ENCODE data around the gene MIS18BP1. TPM values are rescaled to one million over a fixed set of nuclear protein-coding genes. Genes with fewer than 3 reads are reported as not detected.
"Not testable (repeated sequence)": the region's sequence is repeated elsewhere in the genome, so short reads cannot be mapped to it uniquely, and the experiment has no call there.

MIS18BP1 gene
- 10 to 100 TPM; 59.8 to 70.8 TPM for total RNA-seq

- H3K27ac Mint-ChIP-seq = peak within 1 kb of the TSS; percentile 91
- CTCF ChIA-PET = interaction anchor here (0.9 to 3.2 kb wide), 11 partner anchors 9 to 356 kb away, joined by 3 to 11 read pairs (median 5); partner anchors contain the start of genes FANCM, FKBP3, KLHL28 and TOGARAM1
- peaks cover 25% of the 10 kb centered on the region for H3K4me1 Mint-ChIP-seq
- peak within 1 kb of the TSS; percentile 90 for H3K4me3 Mint-ChIP-seq
- peak; percentile 97 for DNase-seq
- H3K36me3 Mint-ChIP-seq = peaks cover 21% of the 10 kb centered on the region
- no peaks in the 10 kb centered on the region for H3K27me3 Mint-ChIP-seq
- peak; percentile 94 for ATAC-seq
- peaks cover 8% of the 10 kb centered on the region for H3K9me3 Mint-ChIP-seq (ENCODE audit: low read depth)
Observed at GRCh38 chr14:45253070-45253753, at the start of gene MIS18BP1. Gene MIS18BP1, minus strand, starts transcription at chr14:45253202. Its CDS starts 5,916 bp downstream, at chr14:45247286.

- H3K27me3 Mint-ChIP-seq = no peaks in the 10 kb centered on the region
- CTCF ChIA-PET = no interaction called here
- H3K4me1 Mint-ChIP-seq = peaks cover 6% of the 10 kb centered on the region
- H3K27ac Mint-ChIP-seq = no peak overlapping the region
- ATAC-seq (no peak), DNase-seq (no peak)
- H3K9me3 Mint-ChIP-seq (ENCODE audit: low read depth) = no peaks in the 10 kb centered on the region
- H3K4me3 Mint-ChIP-seq = no peak overlapping the region
- H3K36me3 Mint-ChIP-seq = no peaks in the 10 kb centered on the region
Observed at GRCh38 chr14:45298423-45299117, 45.6 kb upstream of the MIS18BP1 start.

GRCh38 chr14:45294796-45295195 lies 41.8 kb upstream of the MIS18BP1 start:
- CTCF ChIA-PET, H3K27me3 Mint-ChIP-seq: not testable (repeated sequence)

GRCh38 chr14:45290547-45290946 lies 37.5 kb upstream of the MIS18BP1 start:
- CTCF ChIA-PET = interaction anchor here (0.8 to 1.2 kb wide), 2 partner anchors 22 kb away, joined by 3 to 6 read pairs; no protein-coding TSS in a partner anchor
- Mint-ChIP-seq H3K9me3 (ENCODE audit: low read depth) (no peaks in the 10 kb centered on the region), H3K27me3 (peaks cover 3% of the 10 kb centered on the region), H3K27ac (no peak overlapping the region), H3K36me3 (peaks cover 2% of the 10 kb centered on the region), H3K4me1 (peaks cover 8% of the 10 kb centered on the region), H3K4me3 (no peak overlapping the region)
- DNase-seq (no peak), ATAC-seq (no peak)

More at GRCh38 chr14:45294796-45295195, 41.8 kb upstream of the MIS18BP1 start:
- DNase-seq; H3K9me3 Mint-ChIP-seq (ENCODE audit: low read depth); H3K36me3 Mint-ChIP-seq; H3K4me3 Mint-ChIP-seq; ATAC-seq; H3K27ac Mint-ChIP-seq: not testable (repeated sequence)
- peaks cover 13% of the 10 kb centered on the region for H3K4me1 Mint-ChIP-seq

- ATAC-seq (no peak), DNase-seq (no peak)
- H3K9me3 Mint-ChIP-seq (ENCODE audit: low read depth) = no peaks in the 10 kb centered on the region
- H3K36me3 Mint-ChIP-seq = peaks cover 2% of the 10 kb centered on the region
- peaks cover 8% of the 10 kb centered on the region for H3K4me1 Mint-ChIP-seq
- peaks cover 3% of the 10 kb centered on the region for H3K27me3 Mint-ChIP-seq
- H3K27ac Mint-ChIP-seq = no peak overlapping the region
- H3K4me3 Mint-ChIP-seq = no peak overlapping the region
- CTCF ChIA-PET = no interaction called here
Observed at GRCh38 chr14:45287610-45288009, 34.6 kb upstream of the MIS18BP1 start.

- DNase-seq (no peak), ATAC-seq (no peak)
- no peaks in the 10 kb centered on the region for H3K36me3 Mint-ChIP-seq
- no peak overlapping the region for H3K4me3 Mint-ChIP-seq
- peaks cover 3% of the 10 kb centered on the region for H3K27me3 Mint-ChIP-seq
- H3K27ac Mint-ChIP-seq = no peak overlapping the region
- H3K4me1 Mint-ChIP-seq = no peaks in the 10 kb centered on the region
- CTCF ChIA-PET = no interaction called here
- peaks cover 11% of the 10 kb centered on the region for H3K9me3 Mint-ChIP-seq (ENCODE audit: low read depth)
Observed at GRCh38 chr14:45284802-45285201, 31.8 kb upstream of the MIS18BP1 start.

GRCh38 chr14:45281731-45282400 lies 28.9 kb upstream of the MIS18BP1 start:
- H3K36me3 Mint-ChIP-seq, ATAC-seq, DNase-seq, H3K27ac Mint-ChIP-seq, H3K27me3 Mint-ChIP-seq, CTCF ChIA-PET, H3K4me3 Mint-ChIP-seq, H3K4me1 Mint-ChIP-seq: not testable (repeated sequence)
- peaks cover 11% of the 10 kb centered on the region for H3K9me3 Mint-ChIP-seq (ENCODE audit: low read depth)

- Mint-ChIP-seq H3K4me3 (no peak overlapping the region), H3K9me3 (ENCODE audit: low read depth) (no peaks in the 10 kb centered on the region), H3K4me1 (peaks cover 4% of the 10 kb centered on the region), H3K27me3 (no peaks in the 10 kb centered on the region), H3K27ac (no peak overlapping the region), H3K36me3 (no peaks in the 10 kb centered on the region)
- DNase-seq = no peak
- CTCF ChIA-PET = interaction anchor here (1.4 kb wide), 1 partner anchor 19 kb away, joined by 3 read pairs; the partner anchor contains the start of gene MIS18BP1
- no peak for ATAC-seq
Observed at GRCh38 chr14:45271858-45272537, 19.0 kb upstream of the MIS18BP1 start.

GRCh38 chr14:45270031-45270430 lies 17.0 kb upstream of the MIS18BP1 start:
- Mint-ChIP-seq H3K27me3 (no peaks in the 10 kb centered on the region), H3K36me3 (no peaks in the 10 kb centered on the region), H3K4me1 (peaks cover 4% of the 10 kb centered on the region), H3K9me3 (ENCODE audit: low read depth) (no peaks in the 10 kb centered on the region), H3K4me3 (no peak overlapping the region), H3K27ac (no peak overlapping the region)
- no peak for DNase-seq
- no peak for ATAC-seq
- CTCF ChIA-PET = interaction anchor here (1.0 to 4.6 kb wide), 3 partner anchors 10 to 17 kb away, joined by 3 to 27 read pairs (median 11); partner anchors contain the start of gene MIS18BP1

- H3K4me1 Mint-ChIP-seq = peaks cover 4% of the 10 kb centered on the region
- H3K4me3 Mint-ChIP-seq = no peak overlapping the region
- CTCF ChIA-PET = interaction anchor here (2.2 to 4.6 kb wide), 3 partner anchors 9 to 354 kb away, joined by 9 to 27 read pairs (median 15); partner anchors contain the start of gene MIS18BP1
- peaks cover 10% of the 10 kb centered on the region for H3K27me3 Mint-ChIP-seq
- no peaks in the 10 kb centered on the region for H3K36me3 Mint-ChIP-seq
- ATAC-seq = no peak
- no peak overlapping the region for H3K27ac Mint-ChIP-seq
- H3K9me3 Mint-ChIP-seq (ENCODE audit: low read depth) = no peaks in the 10 kb centered on the region
- DNase-seq = no peak
Observed at GRCh38 chr14:45267071-45267470, 14.1 kb upstream of the MIS18BP1 start.

- Mint-ChIP-seq H3K27me3 (peaks cover 10% of the 10 kb centered on the region), H3K36me3 (peaks cover 23% of the 10 kb centered on the region), H3K4me3 (no peak overlapping the region), H3K9me3 (ENCODE audit: low read depth) (peaks cover 16% of the 10 kb centered on the region), H3K4me1 (peaks cover 2% of the 10 kb centered on the region), H3K27ac (no peak overlapping the region)
- no peak for ATAC-seq
- CTCF ChIA-PET = no interaction called here
- DNase-seq = no peak
Observed at GRCh38 chr14:45262637-45263036, 9.6 kb upstream of the MIS18BP1 start.

- no peak overlapping the region for H3K27ac Mint-ChIP-seq
- ATAC-seq (no peak), DNase-seq (no peak)
- CTCF ChIA-PET = no interaction called here
- peaks cover 19% of the 10 kb centered on the region for H3K9me3 Mint-ChIP-seq (ENCODE audit: low read depth)
- H3K36me3 Mint-ChIP-seq = peaks cover 27% of the 10 kb centered on the region
- H3K4me1 Mint-ChIP-seq = peaks cover 2% of the 10 kb centered on the region
- peaks cover 10% of the 10 kb centered on the region for H3K27me3 Mint-ChIP-seq
- H3K4me3 Mint-ChIP-seq = no peak overlapping the region
Observed at GRCh38 chr14:45261209-45261608, 8.2 kb upstream of the MIS18BP1 start.

- no peak overlapping the region for H3K27ac Mint-ChIP-seq
- H3K4me3 Mint-ChIP-seq = no peak overlapping the region
- no peak for DNase-seq
- CTCF ChIA-PET = interaction anchor here (4.4 kb wide), 1 partner anchor 9 kb away, joined by 27 read pairs; no protein-coding TSS in a partner anchor
- peaks cover 10% of the 10 kb centered on the region for H3K27me3 Mint-ChIP-seq
- H3K36me3 Mint-ChIP-seq = peaks cover 27% of the 10 kb centered on the region
- ATAC-seq = no peak
- peaks cover 2% of the 10 kb centered on the region for H3K4me1 Mint-ChIP-seq
- peaks cover 19% of the 10 kb centered on the region for H3K9me3 Mint-ChIP-seq (ENCODE audit: low read depth)
Observed at GRCh38 chr14:45258805-45259204, 5.8 kb upstream of the MIS18BP1 start.

Measured in activated CD8-positive, alpha-beta memory T cell treated with anti-CD3 and anti-CD28 coated beads, Interleukin-2, amount 10 ng/mL, durations not matched to agents 7 days and 5 days (primary cell).